CD4-positive, alpha-beta T cell treated with Interleukin-12 subunit alpha and Interleukin-12 subunit beta, for 1 hour (primary cell): ENCODE data around the gene PRKCA.
A peak's percentile ranks its signal among the peaks of the same experiment; 100 is the strongest.
"Not testable (repeated sequence)": the region's sequence is repeated elsewhere in the genome, so short reads cannot be mapped to it uniquely, and the experiment has no call there.

Experiments
- DNase-seq: peaks from one replicate; pipeline ENCODE4 v3.0.0-alpha.2; 2020

Gene PRKCA

GRCh38 chr17:66448026-66448639 is 145.7 kb downstream of the PRKCA start:
- no peak for DNase-seq

- DNase-seq, result no peak
Observed at GRCh38 chr17:66449418-66449977, 147.1 kb downstream of the PRKCA start.

- no peak for DNase-seq
Observed at GRCh38 chr17:66450008-66450851, 147.8 kb downstream of the PRKCA start.

GRCh38 chr17:66450852-66451158 is 148.4 kb downstream of the PRKCA start:
- DNase-seq, result no peak

GRCh38 chr17:66451188-66452149 is 149.1 kb downstream of the PRKCA start:
- no peak for DNase-seq

GRCh38 chr17:66455060-66455459 is 152.6 kb downstream of the PRKCA start:
- DNase-seq, result no peak

- DNase-seq, result not testable (repeated sequence)
Observed at GRCh38 chr17:66457499-66457898, 155.1 kb downstream of the PRKCA start.

- DNase-seq, result no peak
Observed at GRCh38 chr17:66458782-66459181, 156.4 kb downstream of the PRKCA start.

GRCh38 chr17:66459811-66460270 is 157.4 kb downstream of the PRKCA start:
- DNase-seq, result no peak

- no peak for DNase-seq
Observed at GRCh38 chr17:66460558-66460957, 158.1 kb downstream of the PRKCA start.

- no peak for DNase-seq
Observed at GRCh38 chr17:66461343-66461995, 159.1 kb downstream of the PRKCA start.

GRCh38 chr17:66462010-66462409 is 159.6 kb downstream of the PRKCA start:
- no peak for DNase-seq

- no peak for DNase-seq
Observed at GRCh38 chr17:66464921-66465320, 162.5 kb downstream of the PRKCA start.

- no peak for DNase-seq
Observed at GRCh38 chr17:66465701-66466100, 163.3 kb downstream of the PRKCA start.

- no peak for DNase-seq
Observed at GRCh38 chr17:66466106-66466820, 163.8 kb downstream of the PRKCA start.

GRCh38 chr17:66466840-66467367 is 164.5 kb downstream of the PRKCA start:
- DNase-seq, result no peak

GRCh38 chr17:66467766-66468165 is 165.4 kb downstream of the PRKCA start:
- DNase-seq, result no peak

- peak; percentile 3 for DNase-seq
Observed at GRCh38 chr17:66468241-66469087, 166.1 kb downstream of the PRKCA start.

GRCh38 chr17:66469088-66469442 is 166.7 kb downstream of the PRKCA start:
- DNase-seq, result no peak

GRCh38 chr17:66469461-66469860 is 167.0 kb downstream of the PRKCA start:
- no peak for DNase-seq

GRCh38 chr17:66469890-66470289 is 167.5 kb downstream of the PRKCA start:
- DNase-seq, result no peak
